ENCODE results near the gene ZNF513. TPM values are rescaled to one million over a fixed set of nuclear protein-coding genes. Genes with fewer than 3 reads are reported as not detected.

ZNF513 gene
- total RNA-seq, 1 experiment from 2014 or later = 19.2 TPM

DNA sequence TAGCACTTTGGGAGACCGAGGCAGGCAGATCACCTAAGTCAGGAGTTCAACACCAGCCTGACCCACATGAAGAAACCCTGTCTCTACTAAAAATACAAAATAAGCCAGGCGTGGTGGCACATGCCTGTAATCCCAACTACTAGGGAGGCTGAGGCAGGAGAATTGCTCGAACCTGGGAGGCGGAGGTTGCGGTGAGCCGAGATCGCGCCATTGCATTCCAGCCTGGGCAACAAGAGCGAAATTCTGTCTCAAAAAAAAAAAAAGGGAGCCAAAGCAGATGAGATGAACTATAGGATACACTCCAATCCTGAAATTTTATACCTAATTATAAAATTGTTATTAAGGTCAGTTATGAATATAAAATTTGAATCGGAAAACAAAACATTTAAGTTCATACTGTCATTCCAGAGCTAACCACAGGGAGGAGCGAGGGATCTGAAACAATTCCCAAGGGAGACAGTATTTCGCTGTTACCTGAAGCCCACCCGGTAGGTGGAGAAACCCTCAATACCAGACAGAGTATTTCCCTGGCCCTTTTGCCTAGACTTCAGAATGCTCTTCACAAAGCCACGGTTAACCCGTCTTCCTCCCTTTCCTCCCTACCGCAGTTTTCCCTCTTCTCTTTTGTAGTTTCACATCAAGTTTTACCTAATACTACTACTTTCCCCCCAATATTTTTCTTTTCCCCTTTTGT lies 27.4 kb upstream of the ZNF513 start:
- Histone ChIP-seq H3K36me3 (replicated peaks; ENCODE audit: control insufficient read depth, insufficient read depth, low read length) (peaks cover 2% of the 10 kb centered on the region; the same call in 1 of the 2 replicates), H3K4me3 (ENCODE audit: insufficient read depth, low read depth, low read length) (peak overlapping the region; percentile 95), H3K27me3 (ENCODE audit: control insufficient read depth, insufficient read depth, low read length) (no peaks in the 10 kb centered on the region)
- peak; percentile 89 for DNase-seq

DNA sequence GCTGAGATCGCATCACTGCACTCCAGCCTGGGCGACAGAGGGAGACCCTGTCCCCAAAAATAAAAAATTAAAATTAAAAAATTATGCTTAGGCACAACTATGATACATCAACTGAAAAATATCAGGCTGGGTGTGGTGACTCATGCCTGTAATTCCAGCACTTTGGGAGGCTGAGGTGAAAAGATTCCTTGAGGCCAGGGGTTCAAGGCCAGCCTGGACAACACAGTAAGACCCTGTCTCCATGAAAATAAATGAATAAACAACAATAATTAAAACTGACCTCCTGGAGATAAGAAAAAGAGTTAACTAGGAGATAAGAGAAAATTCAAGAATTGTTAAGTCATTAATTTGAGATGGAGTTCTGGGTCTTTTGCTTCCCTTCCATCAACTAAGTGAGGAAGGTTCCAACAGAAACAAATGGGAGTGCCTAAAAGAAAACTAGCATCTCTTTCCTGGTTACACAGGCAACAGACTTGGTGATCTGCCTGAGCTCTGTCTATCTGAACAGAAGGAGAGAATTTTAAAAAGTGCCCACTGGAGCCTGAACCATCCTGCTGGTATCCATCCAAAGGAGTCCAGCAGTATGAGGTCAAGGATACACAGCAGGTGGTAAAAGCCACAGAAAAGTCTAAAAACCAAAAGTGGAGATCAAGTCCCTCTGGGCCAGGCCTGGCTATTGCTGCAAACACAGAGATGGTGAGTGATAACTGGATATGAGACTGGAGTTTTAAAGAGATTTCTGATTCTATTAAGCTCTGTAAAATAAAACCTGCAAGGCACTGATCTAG lies 20.0 kb upstream of the ZNF513 start:
- DNase-seq = no peak
- H3K27me3 ChIP-seq (ENCODE audit: control insufficient read depth, insufficient read depth, low read length) = no peaks in the 10 kb centered on the region

DNA sequence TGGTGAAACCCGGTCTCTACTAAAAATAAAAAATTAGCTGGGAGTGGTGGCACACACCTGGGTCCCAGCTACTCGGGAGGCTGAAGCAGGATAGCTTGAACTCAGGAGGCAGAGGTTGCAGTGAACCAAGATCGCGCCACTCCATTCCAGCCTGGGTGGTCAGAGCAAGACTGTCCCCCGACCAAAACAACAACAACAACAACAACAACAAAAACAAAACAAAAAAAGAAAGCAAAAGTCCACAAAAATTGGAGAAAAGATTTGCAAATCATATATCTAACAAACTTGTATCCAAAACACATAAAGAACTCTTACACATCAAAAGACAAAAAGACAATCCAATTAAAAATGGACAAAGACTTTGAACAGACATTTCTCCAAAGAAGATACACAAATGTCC lies 18.4 kb upstream of the ZNF513 start:
- no peaks in the 10 kb centered on the region for H3K27me3 ChIP-seq (ENCODE audit: control insufficient read depth, insufficient read depth, low read length)
- no peak for DNase-seq
- no peak overlapping the region for H3K4me3 ChIP-seq (ENCODE audit: insufficient read depth, low read depth, low read length)
- H3K36me3 ChIP-seq (replicated peaks; ENCODE audit: control insufficient read depth, insufficient read depth, low read length) = no peaks in the 10 kb centered on the region

More for the DNA sequence above, 20.0 kb upstream of the ZNF513 start:
- no peaks in the 10 kb centered on the region for H3K36me3 ChIP-seq (replicated peaks; ENCODE audit: control insufficient read depth, insufficient read depth, low read length)
- H3K4me3 ChIP-seq (ENCODE audit: insufficient read depth, low read depth, low read length) = no peak overlapping the region

DNA sequence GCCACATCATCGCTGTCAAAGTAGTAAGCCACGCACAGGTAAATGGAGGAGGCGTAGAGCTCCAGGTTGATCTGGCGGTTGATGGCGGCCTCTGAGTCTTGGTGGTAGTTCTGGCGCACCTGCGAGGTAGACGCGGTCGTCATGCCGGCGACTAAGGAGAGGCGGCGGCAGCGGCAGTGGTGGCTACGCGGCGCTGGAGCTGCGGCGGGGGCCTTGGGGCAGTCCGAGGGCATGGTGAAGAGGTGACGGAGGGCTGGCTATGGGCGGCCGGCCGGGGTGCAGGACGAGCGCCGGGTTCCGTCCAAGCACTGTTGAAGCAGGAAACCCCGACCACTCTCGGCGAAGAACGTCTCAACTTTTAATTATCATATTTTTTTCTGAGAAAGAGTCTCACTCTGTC lies 12.7 kb upstream of the ZNF513 start:
- no peaks in the 10 kb centered on the region; the same call in 1 of the 2 replicates for H3K36me3 ChIP-seq (replicated peaks; ENCODE audit: control insufficient read depth, insufficient read depth, low read length)
- H3K4me3 ChIP-seq (ENCODE audit: insufficient read depth, low read depth, low read length) = no peak overlapping the region
- no peak for DNase-seq
- no peaks in the 10 kb centered on the region for H3K27me3 ChIP-seq (ENCODE audit: control insufficient read depth, insufficient read depth, low read length)

DNA sequence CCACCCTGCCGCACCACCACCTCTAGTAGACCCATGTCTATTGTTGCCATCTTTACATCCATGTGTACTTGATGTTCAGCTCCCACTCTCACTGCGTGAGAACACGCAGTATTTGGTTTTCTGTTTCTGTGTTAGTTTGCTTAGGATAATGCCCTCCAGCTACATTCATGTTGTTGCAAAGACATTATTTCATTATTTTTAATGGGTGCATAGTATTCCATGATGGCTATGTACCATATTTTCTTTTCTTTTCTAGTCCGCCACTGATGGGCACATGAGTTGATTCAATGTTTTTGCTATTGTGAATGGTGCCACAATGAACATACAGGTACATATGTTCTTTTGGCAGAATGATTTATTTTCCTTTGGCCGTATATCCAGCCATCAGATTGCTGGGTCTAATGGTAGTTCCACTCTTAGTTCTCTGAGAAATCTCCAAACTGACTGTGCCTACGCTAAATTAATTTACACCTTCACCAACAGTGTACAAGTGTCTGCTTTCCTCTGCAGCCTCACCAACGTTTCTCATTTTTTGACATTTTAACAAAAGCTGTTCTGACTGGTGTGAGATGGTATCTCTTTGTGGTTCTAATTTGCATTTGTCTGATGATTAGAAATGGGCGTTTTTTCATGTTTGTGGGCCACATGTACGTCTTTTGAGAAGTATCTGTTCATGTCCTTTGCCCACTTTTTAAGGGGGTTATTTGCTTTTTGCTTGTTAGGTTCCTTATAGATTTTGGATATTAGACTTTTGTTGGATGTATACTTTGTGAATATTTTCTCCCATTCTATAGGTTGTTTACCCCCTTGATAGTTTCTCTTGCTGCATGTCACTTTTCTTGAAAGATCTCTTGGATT lies 10.5 kb upstream of the ZNF513 start:
- DNase-seq = no peak
- H3K4me3 ChIP-seq (ENCODE audit: insufficient read depth, low read depth, low read length) = no peak overlapping the region
- H3K27me3 ChIP-seq (ENCODE audit: control insufficient read depth, insufficient read depth, low read length) = no peaks in the 10 kb centered on the region
- H3K36me3 ChIP-seq (replicated peaks; ENCODE audit: control insufficient read depth, insufficient read depth, low read length) = peaks cover 4% of the 10 kb centered on the region

DNA sequence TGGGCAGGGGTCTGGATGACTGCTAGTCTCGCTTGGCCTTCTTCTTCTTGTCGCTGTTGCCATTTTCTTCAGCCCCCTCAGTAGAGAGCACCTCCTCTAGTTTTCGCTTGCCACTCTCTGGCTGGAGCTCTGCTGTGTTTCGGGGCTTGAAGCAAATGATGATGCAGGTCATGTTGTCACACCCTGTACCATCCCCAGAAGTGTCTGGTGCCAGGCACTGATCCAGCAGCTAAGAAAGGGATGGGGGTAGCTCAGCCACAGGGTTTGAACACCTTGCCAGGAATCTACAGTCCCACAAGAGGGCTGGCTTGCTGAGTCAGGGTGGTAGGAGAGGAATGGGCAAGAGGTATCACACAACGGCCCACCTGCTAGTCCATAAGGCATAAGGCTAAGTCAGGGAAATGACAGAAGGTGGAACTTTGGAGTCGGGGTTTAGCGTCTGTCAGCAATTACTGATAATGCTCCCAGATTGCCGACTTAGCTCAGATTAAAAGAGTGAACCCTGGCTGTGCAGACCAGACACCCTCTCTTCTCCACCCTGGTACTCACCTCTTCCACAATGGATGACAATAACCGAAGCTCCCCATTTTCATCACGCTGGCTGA lies 1.1 kb upstream of the ZNF513 start:
- Histone ChIP-seq H3K4me3 (ENCODE audit: insufficient read depth, low read depth, low read length) (no peak overlapping the region), H3K27me3 (ENCODE audit: control insufficient read depth, insufficient read depth, low read length) (no peaks in the 10 kb centered on the region), H3K36me3 (replicated peaks; ENCODE audit: control insufficient read depth, insufficient read depth, low read length) (peaks cover 51% of the 10 kb centered on the region)
- no peak for DNase-seq

DNA sequence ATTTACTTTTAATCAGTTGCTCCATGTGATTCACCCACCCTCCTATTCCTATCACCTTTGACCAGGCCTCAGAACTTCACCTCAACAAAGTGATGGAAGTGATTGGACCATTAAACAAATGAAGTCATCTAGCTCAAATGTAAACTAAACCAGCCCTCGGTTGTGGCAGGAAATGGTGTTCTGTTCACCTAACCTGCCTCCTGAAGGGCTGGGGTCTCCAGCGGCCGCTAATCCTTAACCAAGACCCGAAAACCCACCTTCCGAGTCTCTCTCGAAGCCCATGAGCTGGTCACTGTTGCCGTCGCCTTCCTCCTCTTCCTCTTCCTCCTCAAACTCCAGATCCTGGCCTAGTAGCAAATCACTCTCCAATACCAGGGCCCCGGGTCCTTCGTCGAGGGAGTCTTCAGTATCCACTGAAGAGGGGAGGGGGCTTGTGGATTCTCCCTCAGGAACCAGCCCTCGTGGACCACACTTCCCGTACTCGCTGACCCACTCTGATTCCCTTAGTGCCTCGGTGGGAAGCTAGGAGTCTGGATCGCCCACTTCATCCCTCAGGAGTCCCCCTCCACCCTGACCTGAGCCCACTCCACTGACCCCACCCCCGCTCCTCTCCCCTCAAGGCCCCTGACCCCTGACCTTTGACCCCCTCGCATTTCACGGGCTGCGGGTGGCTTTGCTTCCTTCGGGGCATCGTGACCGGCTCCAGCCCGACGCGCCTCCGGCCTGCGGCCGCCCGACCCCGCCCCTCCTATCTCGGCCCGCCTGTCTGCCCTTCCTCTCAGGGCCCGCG lies 503 bp downstream of the ZNF513 start:
- DNase-seq = no peak
- Histone ChIP-seq H3K27me3 (ENCODE audit: control insufficient read depth, insufficient read depth, low read length) (no peaks in the 10 kb centered on the region), H3K36me3 (replicated peaks; ENCODE audit: control insufficient read depth, insufficient read depth, low read length) (peaks cover 57% of the 10 kb centered on the region), H3K4me3 (ENCODE audit: insufficient read depth, low read depth, low read length) (peak overlapping the region; percentile 91)

DNA sequence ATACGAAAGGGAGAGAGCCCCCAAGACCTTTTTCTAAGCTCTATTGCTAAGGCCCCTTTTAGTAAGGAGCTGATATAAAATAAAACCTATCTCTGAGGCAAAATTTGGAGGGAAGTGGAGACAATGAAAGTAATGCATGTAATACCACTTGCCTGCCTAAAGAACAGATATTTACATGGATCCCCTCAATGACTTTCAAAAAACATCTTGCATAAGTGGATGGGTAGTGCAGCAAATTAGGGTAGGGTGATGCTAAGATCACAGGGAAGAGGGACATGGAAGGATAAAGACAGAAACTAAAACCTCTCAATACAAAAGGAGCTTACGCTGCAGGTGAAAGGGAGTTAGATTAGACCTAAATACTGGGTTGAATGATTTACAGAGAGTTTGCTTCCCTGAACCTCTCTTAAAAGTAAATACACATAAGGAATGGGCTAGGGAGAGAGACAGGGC lies 1.1 kb downstream of the ZNF513 start:
- Histone ChIP-seq H3K27me3 (ENCODE audit: control insufficient read depth, insufficient read depth, low read length) (no peaks in the 10 kb centered on the region), H3K36me3 (replicated peaks; ENCODE audit: control insufficient read depth, insufficient read depth, low read length) (peaks cover 54% of the 10 kb centered on the region), H3K4me3 (ENCODE audit: insufficient read depth, low read depth, low read length) (peak overlapping the region; percentile 91)
- no peak for DNase-seq

DNA sequence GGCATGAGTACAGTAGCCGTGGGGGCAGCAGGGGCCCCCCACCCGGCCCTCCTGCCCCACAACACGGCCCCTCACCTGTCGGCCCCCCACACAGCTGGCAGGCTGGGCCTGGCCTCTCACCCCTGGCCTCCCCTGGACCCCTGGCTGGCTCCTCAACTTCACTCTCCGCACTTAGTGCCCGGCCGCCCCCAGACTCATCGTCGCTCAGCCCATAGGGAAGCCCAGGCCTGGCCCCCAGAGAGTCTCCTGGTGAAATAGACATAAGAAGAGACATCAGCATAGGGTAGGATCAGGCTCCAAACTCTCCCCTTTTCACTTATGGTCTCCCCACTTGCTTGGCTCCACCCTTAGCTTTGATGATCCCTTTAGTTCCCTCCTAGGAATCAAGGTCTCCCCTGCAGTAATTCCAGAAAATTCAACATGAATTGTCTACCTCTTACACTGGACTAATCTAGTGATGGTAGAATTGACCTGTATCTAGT lies 1.7 kb downstream of the ZNF513 start:
- no peak overlapping the region for H3K4me3 ChIP-seq (ENCODE audit: insufficient read depth, low read depth, low read length)
- DNase-seq = no peak
- peaks cover 53% of the 10 kb centered on the region for H3K36me3 ChIP-seq (replicated peaks; ENCODE audit: control insufficient read depth, insufficient read depth, low read length)
- H3K27me3 ChIP-seq (ENCODE audit: control insufficient read depth, insufficient read depth, low read length) = no peaks in the 10 kb centered on the region

DNA sequence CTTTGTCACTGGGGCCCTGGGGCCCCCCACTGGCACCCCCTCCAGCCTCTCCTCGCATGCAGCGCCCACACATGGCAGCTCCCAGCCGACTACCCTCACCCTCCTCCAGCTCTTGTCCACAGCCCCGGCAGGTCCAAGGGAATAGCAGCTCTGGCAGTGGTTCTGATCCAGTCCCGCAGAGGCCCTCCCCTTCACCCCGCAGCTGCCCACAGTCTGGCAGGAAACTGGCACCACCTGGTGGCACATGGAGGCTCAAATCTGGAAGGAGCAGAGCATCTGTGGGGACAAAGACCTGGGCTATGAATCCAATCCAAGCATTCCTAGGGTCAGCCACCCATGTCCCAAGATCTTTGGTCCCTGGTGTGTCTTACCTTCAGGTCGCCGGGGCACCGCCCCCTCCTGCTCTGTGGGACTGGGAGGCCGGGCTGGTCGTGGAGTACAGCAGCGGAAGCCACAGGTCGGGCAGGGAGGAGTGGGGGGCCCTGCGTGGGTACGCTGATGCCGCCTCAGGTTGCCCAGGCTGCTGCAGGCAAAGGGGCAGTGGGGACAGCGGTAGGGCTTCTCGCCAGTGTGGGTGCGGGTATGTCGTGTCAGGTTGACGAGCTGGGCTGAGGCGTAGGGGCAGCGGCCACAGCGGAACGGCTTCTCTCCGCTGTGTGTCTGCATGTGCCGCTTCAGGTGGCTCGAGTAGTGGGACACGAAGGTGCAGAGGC lies 2.3 kb downstream of the ZNF513 start:
- H3K27me3 ChIP-seq (ENCODE audit: control insufficient read depth, insufficient read depth, low read length) = no peaks in the 10 kb centered on the region
- DNase-seq = peak; percentile 56
- peaks cover 51% of the 10 kb centered on the region for H3K36me3 ChIP-seq (replicated peaks; ENCODE audit: control insufficient read depth, insufficient read depth, low read length)

DNA sequence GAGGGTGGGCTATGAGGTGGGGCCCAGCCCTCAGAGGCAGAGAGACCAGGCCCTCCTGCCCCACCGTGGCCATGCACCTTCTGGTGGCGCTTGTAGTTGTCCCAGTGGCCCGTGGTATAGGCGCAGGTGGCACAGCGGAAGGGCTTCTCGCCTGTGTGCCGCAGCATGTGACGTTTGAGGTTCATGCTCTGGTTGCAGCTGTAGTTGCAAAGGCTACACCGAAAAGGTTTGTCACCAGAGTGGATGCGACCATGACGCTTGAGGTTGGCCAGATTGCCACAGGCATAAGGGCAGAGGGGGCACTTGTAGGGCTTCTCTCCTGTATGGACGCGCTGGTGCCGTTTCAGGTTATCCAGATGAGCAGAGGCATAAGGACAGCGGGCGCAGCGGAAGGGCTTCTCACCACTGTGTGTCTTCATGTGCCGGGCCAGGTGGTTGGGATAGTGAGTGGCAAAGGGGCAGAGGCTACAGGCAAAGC lies 2.9 kb downstream of the ZNF513 start:
- DNase-seq = no peak

More for the DNA sequence above, 2.3 kb downstream of the ZNF513 start:
- H3K4me3 ChIP-seq (ENCODE audit: insufficient read depth, low read depth, low read length) = no peak overlapping the region

DNA sequence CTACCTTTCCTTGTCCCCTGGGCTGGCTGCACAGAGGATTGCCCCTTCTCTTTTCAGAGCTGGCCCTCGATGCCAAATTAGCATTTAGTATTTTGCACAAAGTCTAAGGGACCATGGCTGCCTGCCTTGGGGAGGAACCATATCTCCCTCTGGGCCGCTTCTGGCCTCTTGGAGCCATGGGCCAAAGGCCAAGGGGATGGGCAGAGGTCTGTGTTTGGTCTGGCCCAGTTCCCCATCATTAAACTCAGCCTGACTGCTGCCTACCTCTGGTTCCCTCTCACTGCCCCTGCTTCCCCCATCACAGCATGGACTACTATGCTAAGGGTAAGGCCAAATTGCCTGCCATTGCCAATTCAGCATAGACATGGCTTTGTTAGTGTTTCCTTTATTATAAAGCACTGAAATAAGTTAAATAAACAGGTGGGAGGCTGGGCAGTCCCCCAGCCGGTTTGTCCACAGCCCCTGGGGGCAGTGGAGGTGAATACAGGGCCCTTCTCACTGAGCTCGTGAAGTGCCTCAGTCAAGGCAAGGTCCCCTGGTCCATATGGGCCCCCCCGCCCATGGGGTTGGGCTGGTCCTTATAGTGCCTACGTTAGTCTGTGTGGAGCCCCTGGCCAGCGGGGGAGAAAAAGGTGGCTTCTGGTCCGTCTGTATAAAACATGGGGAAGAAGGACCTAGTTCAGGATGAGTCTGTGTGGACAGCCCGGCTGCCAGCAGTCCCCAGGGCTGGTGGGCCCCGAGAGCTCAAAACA lies 3.5 kb downstream of the ZNF513 start:
- H3K27me3 ChIP-seq (ENCODE audit: control insufficient read depth, insufficient read depth, low read length) = no peaks in the 10 kb centered on the region
- H3K36me3 ChIP-seq (replicated peaks; ENCODE audit: control insufficient read depth, insufficient read depth, low read length) = peaks cover 45% of the 10 kb centered on the region
- no peak for DNase-seq
- H3K4me3 ChIP-seq (ENCODE audit: insufficient read depth, low read depth, low read length) = no peak overlapping the region

More for the DNA sequence above, 2.9 kb downstream of the ZNF513 start:
- no peaks in the 10 kb centered on the region for H3K27me3 ChIP-seq (ENCODE audit: control insufficient read depth, insufficient read depth, low read length)
- H3K36me3 ChIP-seq (replicated peaks; ENCODE audit: control insufficient read depth, insufficient read depth, low read length) = peaks cover 48% of the 10 kb centered on the region
- no peak overlapping the region for H3K4me3 ChIP-seq (ENCODE audit: insufficient read depth, low read depth, low read length)

Measured in H7 (cell line).